WTC11 (cell line): ENCODE data around the gene SIPA1L3. TPM values are rescaled to one million over a fixed set of nuclear protein-coding genes. Genes with fewer than 3 reads are reported as not detected.

ENCODE experiments used
- ATAC-seq: fragments of 200-7000 bp; cut with Tn5 transposase; 2 replicates; pipeline ENCODE4 v1.10.0; 2021; ENCODE audit warnings: mild to moderate bottlenecking, moderate library complexity
- CTCF ChIA-PET: fragments of 300-600 bp; sonication (Branson Sonifier 250); formaldehyde crosslinking; loops from one replicate; lab custom pipeline; 2021; ENCODE audit warnings: antibody characterized with exemption; lab: Charles Lee
- POLR2A ChIA-PET: fragments of 350-600 bp; sonication (Branson Sonifier 250); formaldehyde crosslinking; loops from one replicate; lab custom pipeline; 2021; ENCODE audit warnings: antibody characterized with exemption; lab: Charles Lee
- DNase-seq: peaks from one replicate; pipeline ENCODE4 v3.0.0; 2021; ENCODE audit warnings: low spot score
- H3K27ac Mint-ChIP-seq: 2 replicates; pipeline ENCODE4 v1.8.0; 2021; ENCODE audit warnings: mixed read lengths
- H3K27me3 Mint-ChIP-seq: 2 replicates; pipeline ENCODE4 v1.8.0; 2021; ENCODE audit warnings: low read depth, mild to moderate bottlenecking, moderate library complexity, mixed read lengths
- H3K36me3 Mint-ChIP-seq: 2 replicates; pipeline ENCODE4 v1.8.0; 2021; ENCODE audit warnings: mixed read lengths
- H3K4me1 Mint-ChIP-seq: 2 replicates; pipeline ENCODE4 v1.8.0; 2022; ENCODE audit warnings: mixed read lengths
- H3K4me3 Mint-ChIP-seq: 2 replicates; pipeline ENCODE4 v1.8.0; 2021; ENCODE audit warnings: mild to moderate bottlenecking, moderate library complexity, mixed read lengths
- H3K9me3 Mint-ChIP-seq: 2 replicates; pipeline ENCODE4 v1.8.0; 2021; ENCODE audit warnings: mixed read lengths
- AR ChIP-seq: fragments of 250-450 bp; sonication (Bioruptor Pico); IDR thresholded peaks from 2 replicates; pipeline ENCODE4 v1.9.0; 2021; ENCODE audit warnings: mild to moderate bottlenecking
- ATF6 ChIP-seq: sonication (generic); formaldehyde crosslinking; IDR thresholded peaks from 2 replicates; pipeline ENCODE4 v1.8.1; 2023; ENCODE audit warnings: mild to moderate bottlenecking, missing genetic modification reagents
- E2F5 ChIP-seq: sonication (generic); formaldehyde crosslinking; IDR thresholded peaks from 2 replicates; pipeline ENCODE4 v1.8.1; 2022; ENCODE audit warnings: mild to moderate bottlenecking, moderate library complexity, missing genetic modification reagents
- EMX1 ChIP-seq: fragments of 250-450 bp; sonication (Bioruptor Pico); IDR thresholded peaks from 2 replicates; pipeline ENCODE4 v1.8.0; 2021; ENCODE audit warnings: mild to moderate bottlenecking
- GABPB1 ChIP-seq: sonication (generic); formaldehyde crosslinking; IDR thresholded peaks from 2 replicates; pipeline ENCODE4 v1.8.1; 2023; ENCODE audit warnings: mild to moderate bottlenecking, missing genetic modification reagents
- HMGXB4 ChIP-seq: sonication (generic); formaldehyde crosslinking; IDR thresholded peaks from 2 replicates; pipeline ENCODE4 v1.8.1; 2023; ENCODE audit warnings: mild to moderate bottlenecking, moderate library complexity, missing genetic modification reagents
- JAZF1 ChIP-seq: fragments of 250-450 bp; sonication (Bioruptor Pico); IDR thresholded peaks from 2 replicates; pipeline ENCODE4 v1.9.0; 2021; ENCODE audit warnings: moderate library complexity, mild to moderate bottlenecking, inconsistent platforms
- MXD4 ChIP-seq: fragments of 250-450 bp; sonication (Bioruptor Pico); IDR thresholded peaks from 2 replicates; pipeline ENCODE4 v1.8.0; 2021; ENCODE audit warnings: mild to moderate bottlenecking, moderate library complexity, borderline replicate concordance
- MYBL2 ChIP-seq: sonication (generic); formaldehyde crosslinking; IDR thresholded peaks from 2 replicates; pipeline ENCODE4 v1.8.1; 2023; ENCODE audit warnings: mild to moderate bottlenecking, moderate library complexity, missing genetic modification reagents
- NFE2L1 ChIP-seq: sonication (generic); formaldehyde crosslinking; IDR thresholded peaks from 2 replicates; pipeline ENCODE4 v1.8.1; 2023; ENCODE audit warnings: missing genetic modification reagents
- NR1H2 ChIP-seq: sonication (generic); formaldehyde crosslinking; IDR thresholded peaks from 2 replicates; pipeline ENCODE4 v1.9.0; 2021; ENCODE audit warnings: mild to moderate bottlenecking, moderate library complexity, missing genetic modification reagents
- NR2C2 ChIP-seq: sonication (generic); formaldehyde crosslinking; IDR thresholded peaks from 2 replicates; pipeline ENCODE4 v1.8.0; 2022; ENCODE audit warnings: mild to moderate bottlenecking, missing genetic modification reagents
- SMAD4 ChIP-seq: sonication (generic); formaldehyde crosslinking; IDR thresholded peaks from 2 replicates; pipeline ENCODE4 v1.8.0; 2022; ENCODE audit warnings: mild to moderate bottlenecking, missing genetic modification reagents
- TCF7 ChIP-seq: sonication (generic); formaldehyde crosslinking; IDR thresholded peaks from 2 replicates; pipeline ENCODE4 v1.8.0; 2022; ENCODE audit warnings: mild to moderate bottlenecking, low read depth, missing genetic modification reagents, moderate library complexity
- TP53 ChIP-seq: sonication (generic); formaldehyde crosslinking; IDR thresholded peaks from 2 replicates; pipeline ENCODE4 v1.8.1; 2023; ENCODE audit warnings: mild to moderate bottlenecking, missing genetic modification reagents
- ZBTB21 ChIP-seq: sonication (generic); formaldehyde crosslinking; IDR thresholded peaks from 2 replicates; pipeline ENCODE4 v1.8.1; 2023; ENCODE audit warnings: mild to moderate bottlenecking, missing genetic modification reagents, borderline replicate concordance
- ZNF219 ChIP-seq: sonication (generic); formaldehyde crosslinking; IDR thresholded peaks from 2 replicates; pipeline ENCODE4 v1.8.0; 2023; ENCODE audit warnings: missing genetic modification reagents, mild to moderate bottlenecking, borderline replicate concordance
- ZNF396 ChIP-seq: fragments of 250-450 bp; sonication (Bioruptor Pico); IDR thresholded peaks from 2 replicates; pipeline ENCODE4 v1.8.0; 2021; ENCODE audit warnings: mild to moderate bottlenecking, moderate library complexity, borderline replicate concordance
- ZNF416 ChIP-seq: fragments of 250-450 bp; sonication (Bioruptor Pico); IDR thresholded peaks from 2 replicates; pipeline ENCODE4 v1.9.0; 2021; ENCODE audit warnings: mild to moderate bottlenecking, inconsistent platforms
- ZNF671 ChIP-seq: fragments of 250-450 bp; sonication (Bioruptor Pico); IDR thresholded peaks from 2 replicates; pipeline ENCODE4 v1.8.0; 2021; ENCODE audit warnings: mild to moderate bottlenecking
- total RNA-seq: library from RNA; stranded (reverse); gene quantifications from 3 replicates; pipeline ENCODE4 v1.2.3, GENCODE V29; 2021
- TF ChIP-seq, protein P1 (sequence below): fragments of 250-450 bp; sonication (Bioruptor Pico); IDR thresholded peaks from 2 replicates; pipeline ENCODE4 v1.8.0; 2021; ENCODE audit warnings: mild to moderate bottlenecking

The SIPA1L3 gene
- total RNA-seq, 1 experiment from 2014 or later, result 41.5 TPM

DNA sequence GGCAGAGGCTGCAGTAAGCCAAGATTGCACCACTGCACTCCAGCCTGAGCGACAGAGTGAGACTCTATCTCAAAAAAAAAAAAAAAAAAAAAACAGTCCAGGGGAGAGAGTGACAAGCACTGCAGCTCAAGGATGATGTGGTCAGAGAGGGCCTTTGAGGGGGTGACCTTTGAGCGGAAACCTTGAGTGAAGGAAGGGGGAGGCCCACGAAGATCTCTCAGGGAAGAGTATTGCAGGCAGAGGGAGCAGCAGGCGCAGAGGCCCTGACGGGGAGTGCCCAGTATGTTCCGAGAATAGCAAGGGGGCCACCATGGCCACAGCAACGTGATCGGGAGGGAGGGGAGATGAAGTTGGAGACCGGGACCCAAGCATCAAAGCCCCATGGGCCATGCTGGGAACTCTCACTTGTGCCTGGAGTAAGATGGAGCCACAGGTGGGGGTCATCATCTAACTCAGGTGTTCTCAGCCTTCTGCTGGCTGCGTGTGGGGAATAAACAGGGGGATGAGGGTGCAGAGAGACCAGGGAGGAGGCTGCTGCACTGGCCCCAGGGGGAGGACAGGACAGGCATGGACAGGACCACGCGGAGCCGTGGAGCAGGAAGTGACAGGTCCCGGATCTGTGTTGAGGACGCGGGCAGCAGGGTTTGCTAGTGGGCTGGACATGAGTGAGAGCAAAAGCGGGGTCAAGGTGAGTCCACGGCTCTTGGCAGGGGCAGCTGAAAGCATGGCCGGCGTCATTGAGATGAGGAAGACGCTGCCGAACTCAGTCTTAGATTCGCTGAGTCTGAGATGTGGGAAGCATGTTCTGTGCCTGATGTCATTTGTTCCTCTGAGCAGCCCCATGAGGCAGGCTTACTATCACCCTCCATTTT is 256.6 kb downstream of the SIPA1L3 start:
- ATAC-seq, result no peak
- CTCF ChIA-PET, result interaction anchor here (1.0 to 1.6 kb wide), 2 partner anchors 20 to 21 kb away, joined by 3 to 5 read pairs; no protein-coding TSS in a partner anchor

GRCh38 chr19:38164526-38164925 is 257.5 kb downstream of the SIPA1L3 start:
- H3K4me1 Mint-ChIP-seq, result peaks cover 14% of the 10 kb centered on the region
- H3K27me3 Mint-ChIP-seq, result no peaks in the 10 kb centered on the region
- TF ChIP-seq GABPB1, result no peak

More for the DNA sequence above, 256.6 kb downstream of the SIPA1L3 start:
- Mint-ChIP-seq H3K4me3 (no peak overlapping the region), H3K36me3 (peaks cover 46% of the 10 kb centered on the region), H3K9me3 (peaks cover 17% of the 10 kb centered on the region), H3K27ac (no peak overlapping the region), H3K4me1 (peaks cover 5% of the 10 kb centered on the region), H3K27me3 (no peaks in the 10 kb centered on the region)
- no peak for DNase-seq
- POLR2A ChIA-PET, result no interaction called here
- no peak for TF ChIP-seq ZNF416 (CRISPR knock-in tag)
- TF ChIP-seq MYBL2, result no peak
- no peak for TF ChIP-seq TCF7 (CRISPR knock-in tag)
- no peak for TF ChIP-seq ZNF671 (CRISPR knock-in tag)
- no peak for TF ChIP-seq TP53 (CRISPR knock-in tag)
- TF ChIP-seq NR1H2 (CRISPR knock-in tag), result no peak
- TF ChIP-seq ZNF396 (CRISPR knock-in tag), result no peak
- TF ChIP-seq HMGXB4 (CRISPR knock-in tag), result no peak
- TF ChIP-seq JAZF1, result no peak
- no peak for TF ChIP-seq ATF6 (CRISPR knock-in tag)
- TF ChIP-seq ZBTB21, result no peak
- TF ChIP-seq NFE2L1, result no peak

GRCh38 chr19:38165335-38165734 is 258.3 kb downstream of the SIPA1L3 start:
- Mint-ChIP-seq H3K36me3 (peaks cover 46% of the 10 kb centered on the region), H3K27me3 (no peaks in the 10 kb centered on the region), H3K9me3 (peaks cover 17% of the 10 kb centered on the region), H3K4me1 (peaks cover 19% of the 10 kb centered on the region), H3K4me3 (no peak overlapping the region), H3K27ac (no peak overlapping the region)
- CTCF ChIA-PET, result interaction anchor here (0.6 to 1.6 kb wide), 2 partner anchors 18 to 23 kb away, joined by 3 to 5 read pairs; no protein-coding TSS in a partner anchor
- ATAC-seq (no peak), DNase-seq (no peak)
- POLR2A ChIA-PET, result no interaction called here
- TF ChIP-seq ZNF416 (CRISPR knock-in tag) (no peak), AR (no peak), E2F5 (CRISPR knock-in tag) (no peak), HMGXB4 (CRISPR knock-in tag) (no peak), EMX1 (CRISPR knock-in tag) (no peak), ZNF219 (CRISPR knock-in tag) (no peak), SMAD4 (CRISPR knock-in tag) (no peak), NR2C2 (CRISPR knock-in tag) (no peak), MXD4 (CRISPR knock-in tag) (no peak)
- TF ChIP-seq, protein P1, sequence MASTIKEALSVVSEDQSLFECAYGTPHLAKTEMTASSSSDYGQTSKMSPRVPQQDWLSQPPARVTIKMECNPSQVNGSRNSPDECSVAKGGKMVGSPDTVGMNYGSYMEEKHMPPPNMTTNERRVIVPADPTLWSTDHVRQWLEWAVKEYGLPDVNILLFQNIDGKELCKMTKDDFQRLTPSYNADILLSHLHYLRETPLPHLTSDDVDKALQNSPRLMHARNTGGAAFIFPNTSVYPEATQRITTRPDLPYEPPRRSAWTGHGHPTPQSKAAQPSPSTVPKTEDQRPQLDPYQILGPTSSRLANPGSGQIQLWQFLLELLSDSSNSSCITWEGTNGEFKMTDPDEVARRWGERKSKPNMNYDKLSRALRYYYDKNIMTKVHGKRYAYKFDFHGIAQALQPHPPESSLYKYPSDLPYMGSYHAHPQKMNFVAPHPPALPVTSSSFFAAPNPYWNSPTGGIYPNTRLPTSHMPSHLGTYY (CRISPR knock-in tag), result no peak

More at GRCh38 chr19:38164526-38164925, 257.5 kb downstream of the SIPA1L3 start:
- POLR2A ChIA-PET, result no interaction called here
- no peak overlapping the region for H3K27ac Mint-ChIP-seq
- CTCF ChIA-PET, result interaction anchor here (1.6 kb wide), 1 partner anchor 22 kb away, joined by 5 read pairs; no protein-coding TSS in a partner anchor
- DNase-seq, result no peak
- peaks cover 17% of the 10 kb centered on the region for H3K9me3 Mint-ChIP-seq
- no peak for ATAC-seq
- H3K36me3 Mint-ChIP-seq, result peaks cover 46% of the 10 kb centered on the region
- no peak overlapping the region for H3K4me3 Mint-ChIP-seq
